IPS-11a (cell line): ENCODE results near the gene EPM2AIP1.
"Not testable (repeated sequence)": the region's sequence is repeated elsewhere in the genome, so short reads cannot be mapped to it uniquely, and the experiment has no call there.

Experiments used
- H3K4me3 ChIP-seq: one replicate; pipeline ENCODE4 v1.5.1; 2013; ENCODE audit warnings: low read depth, low read length, control low read depth

The EPM2AIP1 gene

GRCh38 chr3:36992806-36993325 lies at the start of gene EPM2AIP1:
TSS of gene EPM2AIP1 (minus strand) at chr3:36993131. CDS start at chr3:36993077, 54 bp downstream.
- peak within 1 kb of the TSS; percentile 83 for H3K4me3 ChIP-seq

GRCh38 chr3:37042712-37043111 lies 49.8 kb upstream of the EPM2AIP1 start:
- H3K4me3 ChIP-seq, result not testable (repeated sequence)

DNA sequence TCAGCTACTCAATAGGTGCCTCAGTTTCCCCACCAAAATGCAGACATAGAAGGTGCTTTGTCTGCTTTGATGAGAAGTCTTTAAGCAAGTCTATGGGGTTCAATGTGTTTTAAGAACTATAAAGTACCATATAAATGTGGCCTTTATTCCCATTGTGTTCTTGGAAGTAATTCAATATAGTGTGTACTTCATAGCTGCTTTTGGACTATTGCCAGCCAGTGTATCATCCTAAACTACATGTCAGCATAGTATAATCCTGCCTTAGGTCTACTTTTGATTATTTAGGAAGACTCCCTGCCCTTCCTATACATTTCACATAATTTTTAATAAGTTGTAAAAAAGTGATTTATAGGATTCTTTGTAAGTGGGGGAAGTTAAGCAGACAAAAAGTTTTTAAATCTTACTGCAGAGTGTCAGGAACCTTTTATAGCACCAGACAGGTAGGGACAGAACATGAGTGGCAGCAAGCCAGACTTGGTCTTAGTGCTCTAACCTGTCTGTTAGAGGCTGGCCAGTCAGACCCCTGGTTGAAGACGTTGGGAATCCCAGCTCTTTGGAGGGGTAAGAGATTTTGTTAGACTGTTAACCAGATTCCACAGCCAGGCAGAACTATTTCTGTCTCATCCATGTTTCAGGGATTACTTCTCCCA lies 48.7 kb upstream of the EPM2AIP1 start:
- H3K4me3 ChIP-seq, result no peak overlapping the region

DNA sequence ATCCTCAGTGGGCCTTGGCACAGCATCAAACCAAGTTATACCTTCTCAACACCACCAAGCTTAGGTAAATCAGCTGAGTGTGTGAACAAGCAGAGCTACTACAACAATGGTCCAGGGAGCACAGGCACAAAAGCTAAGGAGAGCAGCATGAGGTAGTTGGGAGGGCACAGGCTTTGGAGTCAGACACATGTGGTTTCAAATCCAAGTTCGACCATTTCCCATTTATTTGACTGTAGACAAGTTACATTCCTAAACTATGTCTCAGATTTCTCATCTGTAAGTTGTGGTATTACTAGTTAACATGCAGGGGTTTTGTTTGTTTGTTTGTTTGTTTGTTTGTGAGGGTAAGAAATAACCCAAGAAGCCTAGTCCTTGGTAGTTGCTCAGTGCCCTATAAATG lies 47.3 kb upstream of the EPM2AIP1 start:
- no peak overlapping the region for H3K4me3 ChIP-seq

- H3K4me3 ChIP-seq, result no peak overlapping the region
These were observed 46.4 kb upstream of the EPM2AIP1 start for GRCh38 chr3:37039161-37039846.

- no peak overlapping the region for H3K4me3 ChIP-seq
These were observed 44.4 kb upstream of the EPM2AIP1 start for GRCh38 chr3:37037352-37037751.

GRCh38 chr3:37032961-37033360 lies 40.0 kb upstream of the EPM2AIP1 start:
- H3K4me3 ChIP-seq, result no peak overlapping the region

DNA sequence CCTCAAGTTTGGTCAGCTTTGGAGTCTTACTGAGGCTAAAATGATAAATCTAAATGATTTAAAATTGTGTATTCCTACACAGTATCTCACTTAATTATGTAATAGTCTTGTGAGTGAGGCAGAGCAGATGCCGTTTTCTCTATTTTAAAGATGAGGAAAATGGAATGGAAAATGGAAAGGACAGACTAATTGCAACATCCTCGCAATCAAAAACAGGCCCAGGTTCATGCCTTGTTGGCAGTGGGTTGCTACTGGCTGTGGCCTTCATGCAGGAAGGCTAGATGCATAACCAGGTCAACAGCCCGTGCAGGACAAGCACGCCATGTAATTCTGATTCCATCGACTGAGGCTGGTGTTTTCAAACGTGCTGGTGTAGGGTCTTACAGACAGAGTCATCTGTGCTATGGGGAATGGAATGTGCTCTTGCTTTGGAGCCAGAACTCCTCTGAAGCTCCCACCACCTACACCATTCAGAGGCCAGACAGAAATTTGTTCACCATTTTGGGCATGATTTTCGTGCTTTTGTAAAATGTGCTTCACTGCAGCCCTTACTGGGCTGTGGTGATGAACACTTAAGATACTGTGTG lies 38.3 kb upstream of the EPM2AIP1 start:
- no peak overlapping the region for H3K4me3 ChIP-seq

- H3K4me3 ChIP-seq, result no peak overlapping the region
These were observed 37.7 kb upstream of the EPM2AIP1 start for GRCh38 chr3:37030588-37030987.

DNA sequence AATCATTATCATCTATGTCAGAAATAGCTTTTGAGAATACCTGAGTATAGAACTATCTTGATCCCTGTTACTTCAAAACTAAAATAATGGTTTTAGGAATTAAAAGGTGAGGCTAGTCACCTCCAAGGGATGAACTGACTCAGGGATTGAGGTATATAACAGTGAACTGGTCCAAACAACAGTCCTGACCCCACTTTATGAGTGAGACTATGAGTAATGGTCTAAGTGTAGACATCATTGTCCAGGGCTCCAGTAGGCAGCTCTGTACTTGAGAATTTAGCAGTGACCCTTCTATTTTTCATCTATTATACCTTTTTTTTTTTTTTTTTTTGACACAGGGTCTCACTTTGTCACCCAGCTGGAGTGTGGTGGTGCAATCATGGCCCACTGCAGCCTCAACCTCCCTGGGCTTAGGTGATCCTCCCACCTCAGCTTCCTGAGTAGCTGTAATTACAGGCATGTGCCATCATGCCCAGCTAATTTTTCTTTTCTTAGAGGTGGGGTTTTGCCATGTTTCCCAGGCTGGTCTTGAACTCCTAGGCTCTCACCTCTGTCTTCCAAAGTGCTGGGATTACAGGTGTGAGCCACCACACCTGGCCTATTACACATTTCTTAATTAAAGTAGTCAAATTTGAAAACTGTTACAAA lies 36.7 kb upstream of the EPM2AIP1 start:
- no peak overlapping the region for H3K4me3 ChIP-seq

- no peak overlapping the region for H3K4me3 ChIP-seq
These were observed 36.2 kb upstream of the EPM2AIP1 start for GRCh38 chr3:37029111-37029510.

DNA sequence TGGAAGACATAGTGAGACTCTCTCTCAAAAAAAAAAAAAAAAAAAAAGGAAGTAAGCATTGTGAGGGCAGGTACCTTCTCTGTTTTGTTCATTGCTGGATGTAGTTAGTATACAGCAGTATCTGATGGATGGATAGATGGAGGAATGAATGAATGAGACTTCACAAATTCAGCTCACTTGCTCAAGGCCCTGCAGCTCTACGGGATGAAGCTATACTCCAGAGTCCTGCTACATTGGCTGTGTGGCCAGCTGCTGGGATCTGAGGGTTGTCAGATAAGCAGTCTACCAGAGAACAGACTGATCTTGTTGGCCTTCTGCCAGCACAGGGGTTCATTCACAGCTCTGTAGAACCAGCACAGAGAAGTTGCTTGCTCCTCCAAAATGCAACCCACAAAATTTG lies 35.4 kb upstream of the EPM2AIP1 start:
- H3K4me3 ChIP-seq, result no peak overlapping the region

DNA sequence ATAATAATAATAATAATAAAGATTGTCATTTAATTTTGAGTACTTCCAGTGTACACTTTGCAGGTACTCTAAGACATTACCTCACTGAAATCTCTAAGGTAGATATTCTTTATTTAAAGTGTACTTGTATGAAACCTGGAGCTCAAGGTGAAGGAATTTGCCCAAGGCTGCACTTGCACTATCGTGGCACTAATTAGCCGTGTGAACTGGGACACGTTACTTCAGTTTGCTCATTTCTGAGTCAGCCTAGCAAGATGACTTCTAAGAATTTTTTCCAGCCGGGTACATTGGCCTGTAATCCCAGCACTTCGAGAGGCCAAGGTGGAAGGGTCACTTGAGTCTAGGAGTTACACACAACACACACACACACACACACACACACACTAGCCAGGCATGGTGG lies 33.9 kb upstream of the EPM2AIP1 start:
- no peak overlapping the region for H3K4me3 ChIP-seq

GRCh38 chr3:37025561-37026335 lies 32.8 kb upstream of the EPM2AIP1 start:
- no peak overlapping the region for H3K4me3 ChIP-seq

DNA sequence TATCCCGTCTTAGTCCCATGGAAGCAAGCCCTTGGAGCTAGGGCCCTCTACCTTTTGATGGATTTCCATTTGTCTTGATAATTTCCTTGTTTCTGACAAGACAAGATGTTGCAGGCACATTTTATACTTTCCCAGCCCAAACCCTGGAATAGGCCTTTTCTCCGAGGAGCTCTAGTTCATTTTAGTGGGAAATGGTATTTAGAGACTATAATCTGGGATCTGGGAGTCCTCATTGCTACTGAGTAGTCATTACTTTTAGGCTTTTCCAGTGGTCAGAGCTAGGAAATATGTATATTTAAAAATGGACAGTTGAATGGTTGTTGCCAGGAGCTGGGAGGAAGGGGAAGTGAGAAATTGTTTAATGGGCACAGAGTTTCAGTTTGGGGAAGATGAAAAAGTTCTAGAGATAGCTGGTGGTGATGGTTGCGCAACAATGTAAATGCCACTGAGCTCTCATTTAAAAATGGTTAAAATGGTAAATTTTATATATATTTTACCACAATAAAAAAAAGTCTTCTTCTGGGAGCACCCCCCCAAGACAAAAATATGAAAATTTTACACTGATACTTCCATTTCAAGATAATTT lies 32.0 kb upstream of the EPM2AIP1 start:
- no peak overlapping the region for H3K4me3 ChIP-seq

GRCh38 chr3:37024092-37024491 lies 31.2 kb upstream of the EPM2AIP1 start:
- H3K4me3 ChIP-seq, result no peak overlapping the region

DNA sequence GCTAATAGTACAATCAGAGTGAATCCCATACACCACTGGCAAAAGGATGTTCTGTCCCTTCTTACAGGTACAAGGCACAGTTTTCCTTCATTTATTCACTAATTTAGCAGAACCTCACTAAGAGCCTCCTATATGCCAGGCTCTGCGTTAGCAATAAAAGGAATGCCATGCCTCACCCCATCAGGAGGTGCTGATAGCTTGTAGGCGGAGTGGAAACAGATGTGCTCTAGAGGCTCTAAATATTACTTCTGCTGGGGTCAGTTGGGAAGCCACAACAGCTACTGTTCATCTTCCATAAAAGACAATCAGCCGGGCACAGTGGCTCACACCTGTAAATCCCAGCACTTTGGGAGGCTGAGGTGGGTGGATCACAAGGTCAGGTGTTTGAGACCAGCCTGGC lies 24.8 kb upstream of the EPM2AIP1 start:
- no peak overlapping the region for H3K4me3 ChIP-seq

- no peak overlapping the region for H3K4me3 ChIP-seq
These were observed 24.0 kb upstream of the EPM2AIP1 start for GRCh38 chr3:37016903-37017302.

DNA sequence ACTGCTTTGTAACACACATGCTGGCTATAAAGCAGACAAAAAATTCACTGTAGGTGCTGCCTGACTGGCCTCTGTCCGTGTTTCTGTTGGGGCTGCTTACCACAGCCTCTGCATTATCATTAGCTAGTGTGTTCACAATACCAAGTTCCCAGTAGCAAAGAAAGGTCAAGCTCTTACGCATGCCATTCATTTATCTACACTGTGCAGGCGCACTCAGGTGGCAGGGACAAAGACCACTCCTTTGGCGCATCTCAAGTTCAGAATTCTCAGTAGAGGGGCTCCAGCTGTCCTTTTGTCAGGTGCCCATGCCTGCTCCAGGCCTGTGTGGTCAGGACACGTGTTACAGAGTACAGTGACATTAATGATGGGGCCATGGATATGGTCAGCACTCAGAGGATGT lies 22.7 kb upstream of the EPM2AIP1 start:
- H3K4me3 ChIP-seq, result no peak overlapping the region

DNA sequence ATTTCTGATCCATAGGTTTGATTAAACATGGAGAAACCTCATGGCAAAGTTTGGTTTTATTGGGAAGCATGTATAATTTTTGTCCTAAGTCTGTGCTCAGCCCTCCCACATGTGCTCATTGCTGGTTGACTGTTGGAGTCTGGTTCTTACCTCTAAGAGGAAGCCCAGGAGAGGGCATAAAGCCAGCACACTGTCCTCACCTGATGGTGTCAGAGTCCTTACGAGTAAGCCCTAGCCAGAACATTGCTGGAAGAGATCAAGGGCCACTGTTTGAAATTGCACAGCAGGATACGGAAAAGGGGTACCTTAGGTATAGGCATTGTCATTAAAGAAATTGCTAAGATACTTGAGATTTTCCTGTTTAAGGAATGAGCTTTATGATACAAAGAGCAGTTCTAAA lies 21.7 kb upstream of the EPM2AIP1 start:
- no peak overlapping the region for H3K4me3 ChIP-seq
